Mesendoderm (in vitro differentiated cells): ENCODE results near the gene CHRNA4.

ENCODE experiments used
- DNase-seq: peaks from one replicate; pipeline ENCODE4 v3.0.0; 2013
- H2AK5ac ChIP-seq: 2 replicates; pipeline ENCODE4 v1.6.1; 2013; ENCODE audit warnings: low read length, inconsistent platforms
- H2BK120ac ChIP-seq: 2 replicates; pipeline ENCODE4 v1.6.1; 2013; ENCODE audit warnings: low read depth, mild to moderate bottlenecking, low read length, moderate library complexity, mixed read lengths
- H2BK15ac ChIP-seq: replicated peaks from 2 replicates; pipeline ENCODE4 v1.6.1; 2013; ENCODE audit warnings: low read depth, mild to moderate bottlenecking, moderate library complexity
- H2BK5ac ChIP-seq: 2 replicates; pipeline ENCODE4 v1.6.1; 2013; ENCODE audit warnings: low read length, inconsistent platforms
- H3K18ac ChIP-seq: 2 replicates; pipeline ENCODE4 v1.6.1; 2013; ENCODE audit warnings: mild to moderate bottlenecking, low read length, mixed read lengths
- H3K23ac ChIP-seq: one replicate; pipeline ENCODE4 v1.6.1; 2013; ENCODE audit warnings: low read length
- H3K27ac ChIP-seq: 2 replicates; pipeline ENCODE4 v1.5.1; 2013; ENCODE audit warnings: low read depth, mild to moderate bottlenecking, inconsistent platforms, low read length, moderate library complexity
- H3K27me3 ChIP-seq: 2 replicates; pipeline ENCODE4 v1.6.1; 2013; ENCODE audit warnings: low read length, control low read depth, mild to moderate bottlenecking, inconsistent platforms; ENCODE audit not compliant: insufficient read depth, poor library complexity
- H3K36me3 ChIP-seq: 2 replicates; pipeline ENCODE4 v1.6.1; 2013; ENCODE audit warnings: low read length, inconsistent platforms; ENCODE audit not compliant: control insufficient read depth, insufficient read depth
- H3K4ac ChIP-seq: one replicate; pipeline ENCODE4 v1.6.1; 2013; ENCODE audit warnings: low read depth, mild to moderate bottlenecking, low read length, moderate library complexity
- H3K4me1 ChIP-seq: 2 replicates; pipeline ENCODE4 v1.6.1; 2013; ENCODE audit warnings: low read depth, low read length, inconsistent platforms; ENCODE audit not compliant: control insufficient read depth
- H3K4me2 ChIP-seq: 2 replicates; pipeline ENCODE4 v1.6.1; 2013; ENCODE audit warnings: low read length
- H3K4me3 ChIP-seq: 2 replicates; pipeline ENCODE4 v1.5.1; 2013; ENCODE audit warnings: mild to moderate bottlenecking, low read length
- H3K56ac ChIP-seq: one replicate; pipeline ENCODE4 v1.6.1; 2013; ENCODE audit warnings: low read length
- H3K79me1 ChIP-seq: 2 replicates; pipeline ENCODE4 v1.6.1; 2013; ENCODE audit warnings: low read length, inconsistent platforms
- H3K79me2 ChIP-seq: 2 replicates; pipeline ENCODE4 v1.6.1; 2013; ENCODE audit warnings: mild to moderate bottlenecking, low read length; ENCODE audit not compliant: control insufficient read depth, insufficient read depth
- H3K9ac ChIP-seq: 2 replicates; pipeline ENCODE4 v1.6.1; 2013; ENCODE audit warnings: low read length, inconsistent platforms
- H4K5ac ChIP-seq: one replicate; pipeline ENCODE4 v1.6.1; 2013; ENCODE audit warnings: low read length
- H4K8ac ChIP-seq: one replicate; pipeline ENCODE4 v1.6.1; 2013; ENCODE audit warnings: low read depth, mild to moderate bottlenecking, control low read depth, low read length, moderate library complexity
- WGBS: extraction: QIAGEN DNeasy Blood & Tissue Kit; methylation state at CpG from one replicate; pipeline ENCODE4 v1.1.7; 2013; ENCODE audit warnings: low lambda C conversion rate, missing lambda C conversion rate; ENCODE audit not compliant: insufficient coverage; ENCODE audit errors: extremely low coverage; 5-methylcytosine and 5-hydroxymethylcytosine counted together

The CHRNA4 gene

GRCh38 chr20:63328026-63328700, 33.0 kb downstream of the CHRNA4 start:
- H3K18ac ChIP-seq, result no peak overlapping the region
- no peaks in the 10 kb centered on the region for H3K79me1 ChIP-seq
- H3K4me2 ChIP-seq, result no peak overlapping the region
- no peaks in the 10 kb centered on the region for H3K27me3 ChIP-seq
- no peak overlapping the region for H4K8ac ChIP-seq
- H3K4me1 ChIP-seq, result no peaks in the 10 kb centered on the region
- no peak for DNase-seq
- H3K23ac ChIP-seq, result no peak overlapping the region
- no peak overlapping the region for H2AK5ac ChIP-seq
- no peak overlapping the region for H3K4me3 ChIP-seq
- no peak overlapping the region for H3K9ac ChIP-seq
- no peak overlapping the region for H3K4ac ChIP-seq
- H3K56ac ChIP-seq, result no peak overlapping the region
- no peak overlapping the region for H3K27ac ChIP-seq
- no peaks in the 10 kb centered on the region for H3K79me2 ChIP-seq
- no peak overlapping the region for H2BK120ac ChIP-seq
- no peak overlapping the region for H4K5ac ChIP-seq
- H2BK15ac ChIP-seq, result no peak overlapping the region
- H3K36me3 ChIP-seq, result no peaks in the 10 kb centered on the region
- WGBS, result no CpG with 5 or more reads among the region's 20 CpGs
- no peak overlapping the region for H2BK5ac ChIP-seq

- Histone ChIP-seq H3K9ac (no peak overlapping the region), H3K36me3 (no peaks in the 10 kb centered on the region), H3K23ac (no peak overlapping the region), H3K27me3 (no peaks in the 10 kb centered on the region), H2AK5ac (no peak overlapping the region), H4K5ac (no peak overlapping the region), H3K4me1 (no peaks in the 10 kb centered on the region), H2BK5ac (no peak overlapping the region), H3K4me2 (no peak overlapping the region), H3K4ac (no peak overlapping the region), H2BK15ac (no peak overlapping the region), H3K18ac (no peak overlapping the region), H3K56ac (no peak overlapping the region), H3K79me2 (no peaks in the 10 kb centered on the region), H4K8ac (no peak overlapping the region), H3K4me3 (no peak overlapping the region), H2BK120ac (no peak overlapping the region), H3K27ac (no peak overlapping the region), H3K79me1 (no peaks in the 10 kb centered on the region)
- no CpG with 5 or more reads among the region's 8 CpGs for WGBS
- no peak for DNase-seq
Measured at GRCh38 chr20:63327231-63327745, 33.9 kb downstream of the CHRNA4 start.

GRCh38 chr20:63326314-63327230, 34.6 kb downstream of the CHRNA4 start:
- no peak overlapping the region for H2BK5ac ChIP-seq
- H3K79me2 ChIP-seq, result no peaks in the 10 kb centered on the region
- no CpG with 5 or more reads among the region's 15 CpGs for WGBS
- no peak overlapping the region for H4K8ac ChIP-seq
- no peak overlapping the region for H4K5ac ChIP-seq
- no peaks in the 10 kb centered on the region for H3K79me1 ChIP-seq
- H3K23ac ChIP-seq, result no peak overlapping the region
- no peak for DNase-seq
- no peak overlapping the region for H2AK5ac ChIP-seq
- H3K27ac ChIP-seq, result no peak overlapping the region
- H3K36me3 ChIP-seq, result no peaks in the 10 kb centered on the region
- no peak overlapping the region for H2BK120ac ChIP-seq
- no peak overlapping the region for H3K9ac ChIP-seq
- no peak overlapping the region for H3K4me3 ChIP-seq
- no peak overlapping the region for H3K56ac ChIP-seq
- no peaks in the 10 kb centered on the region for H3K27me3 ChIP-seq
- H3K18ac ChIP-seq, result no peak overlapping the region
- H3K4me2 ChIP-seq, result no peak overlapping the region
- no peak overlapping the region for H3K4ac ChIP-seq
- no peaks in the 10 kb centered on the region for H3K4me1 ChIP-seq
- no peak overlapping the region for H2BK15ac ChIP-seq

GRCh38 chr20:63325554-63326313, 35.4 kb downstream of the CHRNA4 start:
- H3K27ac ChIP-seq, result no peak overlapping the region
- DNase-seq, result no peak
- H3K27me3 ChIP-seq, result no peaks in the 10 kb centered on the region
- H2BK5ac ChIP-seq, result no peak overlapping the region
- H3K4me1 ChIP-seq, result no peaks in the 10 kb centered on the region
- no peak overlapping the region for H3K23ac ChIP-seq
- no peak overlapping the region for H3K9ac ChIP-seq
- no peak overlapping the region for H3K4me3 ChIP-seq
- no peak overlapping the region for H2BK120ac ChIP-seq
- no peaks in the 10 kb centered on the region for H3K36me3 ChIP-seq
- WGBS, result no CpG with 5 or more reads among the region's 8 CpGs
- no peak overlapping the region for H3K56ac ChIP-seq
- no peak overlapping the region for H4K8ac ChIP-seq
- H4K5ac ChIP-seq, result no peak overlapping the region
- no peaks in the 10 kb centered on the region for H3K79me2 ChIP-seq
- no peak overlapping the region for H3K18ac ChIP-seq
- no peaks in the 10 kb centered on the region for H3K79me1 ChIP-seq
- H3K4me2 ChIP-seq, result no peak overlapping the region
- no peak overlapping the region for H2AK5ac ChIP-seq
- H3K4ac ChIP-seq, result no peak overlapping the region
- no peak overlapping the region for H2BK15ac ChIP-seq

GRCh38 chr20:63325021-63325471, 36.1 kb downstream of the CHRNA4 start:
- no peak for DNase-seq
- no peak overlapping the region for H4K8ac ChIP-seq
- no peak overlapping the region for H3K4ac ChIP-seq
- no peaks in the 10 kb centered on the region for H3K36me3 ChIP-seq
- no peak overlapping the region for H2BK120ac ChIP-seq
- no peak overlapping the region for H3K4me2 ChIP-seq
- H3K56ac ChIP-seq, result no peak overlapping the region
- H3K4me1 ChIP-seq, result no peaks in the 10 kb centered on the region
- H2BK5ac ChIP-seq, result no peak overlapping the region
- no peaks in the 10 kb centered on the region for H3K79me1 ChIP-seq
- H3K18ac ChIP-seq, result no peak overlapping the region
- H3K27me3 ChIP-seq, result no peaks in the 10 kb centered on the region
- no peak overlapping the region for H3K27ac ChIP-seq
- no peak overlapping the region for H3K23ac ChIP-seq
- no peak overlapping the region for H3K9ac ChIP-seq
- H3K4me3 ChIP-seq, result no peak overlapping the region
- no CpG with 5 or more reads among the region's 10 CpGs for WGBS
- H3K79me2 ChIP-seq, result no peaks in the 10 kb centered on the region
- no peak overlapping the region for H2AK5ac ChIP-seq
- no peak overlapping the region for H2BK15ac ChIP-seq
- no peak overlapping the region for H4K5ac ChIP-seq
